ENCODE measurements around the gene SOCS2. TPM values are rescaled to one million over a fixed set of nuclear protein-coding genes. Genes with fewer than 3 reads are reported as not detected.
A peak's percentile ranks its signal among the peaks of the same experiment; 100 is the strongest.
"Not testable (repeated sequence)": the region's sequence is repeated elsewhere in the genome, so short reads cannot be mapped to it uniquely, and the experiment has no call there.

Gene SOCS2, protein sequence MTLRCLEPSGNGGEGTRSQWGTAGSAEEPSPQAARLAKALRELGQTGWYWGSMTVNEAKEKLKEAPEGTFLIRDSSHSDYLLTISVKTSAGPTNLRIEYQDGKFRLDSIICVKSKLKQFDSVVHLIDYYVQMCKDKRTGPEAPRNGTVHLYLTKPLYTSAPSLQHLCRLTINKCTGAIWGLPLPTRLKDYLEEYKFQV
- 65.2 TPM for total RNA-seq

GRCh38 chr12:93571925-93572711 is at the start of gene SOCS2:
SOCS2 (plus strand) TSS chr12:93572675; CDS start chr12:93572898, 223 bp downstream.
- FAIRE-seq (no peak), DNase-seq (ENCODE audit: low spot score in 2 of 2) (peak; percentile 30 to 40)

GRCh38 chr12:93524386-93525133 is 47.9 kb upstream of the SOCS2 start:
- FAIRE-seq, result no peak

DNA sequence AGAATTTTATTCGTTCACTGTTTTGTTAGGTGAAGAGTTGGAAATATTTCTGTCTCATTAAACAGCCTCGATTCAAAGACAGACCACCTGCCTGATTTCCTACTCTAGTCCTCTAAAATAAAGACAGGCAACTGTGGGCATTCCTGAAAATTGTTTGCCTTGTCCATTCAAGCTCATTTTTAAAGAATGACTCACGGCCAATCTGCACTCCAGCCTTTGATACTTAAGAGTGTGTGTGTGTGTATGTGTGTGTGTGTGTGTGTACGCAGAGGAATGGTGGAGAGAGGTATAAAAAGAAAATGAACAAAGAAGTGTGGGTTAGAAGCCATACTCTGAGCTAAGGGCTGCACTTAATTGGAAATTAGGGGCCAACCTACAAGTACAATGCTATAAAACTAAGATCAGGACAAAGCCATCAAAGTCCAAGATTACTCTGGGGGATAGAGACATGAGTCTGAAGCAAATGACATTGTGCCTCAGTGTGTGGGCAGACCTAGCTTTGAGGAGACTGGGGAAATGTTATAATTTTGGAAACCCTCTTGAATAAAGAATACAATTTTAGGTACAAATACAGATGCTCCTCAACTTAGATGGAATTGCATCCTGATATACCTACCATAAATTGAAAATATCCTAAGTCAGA is 45.6 kb upstream of the SOCS2 start:
- FAIRE-seq (no peak), DNase-seq (ENCODE audit: low spot score in 2 of 2) (no peak)

More at GRCh38 chr12:93524386-93525133, 47.9 kb upstream of the SOCS2 start:
- DNase-seq (ENCODE audit: low spot score in 2 of 2), result no peak

DNA sequence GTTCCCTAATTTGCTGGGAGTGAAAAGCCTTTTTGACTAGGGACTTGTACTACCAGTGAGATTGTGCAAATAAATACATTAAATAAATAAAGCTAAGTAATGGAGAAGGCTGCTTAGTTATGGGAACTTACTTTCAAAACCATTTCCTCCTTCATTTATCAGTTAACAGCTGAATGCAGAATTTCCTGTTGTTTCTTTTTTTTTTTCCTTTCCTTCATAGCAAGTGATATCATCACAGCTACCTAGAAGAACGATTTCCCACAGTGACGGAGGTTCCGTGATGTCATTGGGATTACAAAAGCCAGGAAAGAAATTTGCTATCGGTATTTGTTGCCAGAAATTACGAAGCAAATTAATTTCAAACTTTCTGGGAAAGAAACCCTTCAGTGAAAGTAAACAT is 42.1 kb upstream of the SOCS2 start:
- FAIRE-seq (no peak), DNase-seq (ENCODE audit: low spot score in 2 of 2) (no peak)

DNA sequence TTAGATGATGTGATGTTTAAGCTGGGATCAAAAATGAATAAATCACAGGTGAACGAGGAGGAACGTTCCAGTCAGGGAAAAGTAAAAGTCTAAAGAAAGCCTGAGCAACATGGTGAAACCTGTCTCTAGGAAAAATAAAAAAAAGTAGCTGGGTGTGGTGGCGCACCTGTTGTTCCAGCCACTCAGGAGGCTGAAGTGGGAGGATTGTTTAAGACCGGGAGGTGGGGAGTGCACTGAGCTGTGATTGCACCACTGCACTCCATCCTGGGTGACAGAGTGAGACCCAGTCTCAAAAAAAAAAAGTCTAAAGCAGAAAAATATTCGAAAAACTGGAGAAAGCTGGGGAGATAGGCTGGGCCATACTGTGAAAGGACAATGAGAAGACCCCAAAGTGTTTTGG is 39.2 kb upstream of the SOCS2 start:
- DNase-seq (ENCODE audit: low spot score in 2 of 2), result no peak
- no peak for FAIRE-seq

GRCh38 chr12:93536111-93536765 is 36.2 kb upstream of the SOCS2 start:
- DNase-seq (ENCODE audit: low spot score in 2 of 2) (no peak), FAIRE-seq (no peak)

DNA sequence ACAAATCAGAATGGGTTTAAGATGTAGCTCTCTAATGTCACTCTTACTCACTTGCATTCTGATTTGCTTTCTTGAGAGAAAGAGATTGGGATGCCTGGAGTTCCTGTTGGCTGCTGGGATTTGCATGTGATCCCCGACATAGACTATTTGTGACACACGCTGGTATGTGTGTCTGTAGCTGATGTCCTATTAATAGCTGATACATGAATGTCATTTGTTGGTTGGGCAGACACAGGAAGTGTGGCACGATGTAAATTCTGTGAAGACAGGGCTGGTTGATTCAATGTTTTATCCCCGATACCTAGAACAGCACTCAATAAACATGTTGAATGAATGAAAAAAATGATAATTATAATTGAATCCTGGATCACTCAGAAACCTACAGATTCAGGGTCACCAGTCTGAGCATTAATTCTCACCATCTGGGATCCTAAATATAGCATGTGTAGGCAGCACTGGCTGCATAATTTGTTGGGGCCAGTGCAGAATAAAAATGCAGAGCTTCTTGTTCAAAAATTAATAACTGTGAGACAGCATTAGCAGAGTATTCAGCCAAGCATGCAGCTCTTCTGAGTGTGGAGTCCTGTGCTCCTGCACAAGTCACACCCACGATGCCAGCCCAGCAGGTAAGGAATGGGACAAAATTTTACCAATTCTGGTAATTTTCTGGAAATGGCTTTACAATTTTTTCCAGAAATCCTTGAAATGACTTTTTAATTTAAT is 35.5 kb upstream of the SOCS2 start:
- DNase-seq (ENCODE audit: low spot score in 2 of 2), result no peak

DNA sequence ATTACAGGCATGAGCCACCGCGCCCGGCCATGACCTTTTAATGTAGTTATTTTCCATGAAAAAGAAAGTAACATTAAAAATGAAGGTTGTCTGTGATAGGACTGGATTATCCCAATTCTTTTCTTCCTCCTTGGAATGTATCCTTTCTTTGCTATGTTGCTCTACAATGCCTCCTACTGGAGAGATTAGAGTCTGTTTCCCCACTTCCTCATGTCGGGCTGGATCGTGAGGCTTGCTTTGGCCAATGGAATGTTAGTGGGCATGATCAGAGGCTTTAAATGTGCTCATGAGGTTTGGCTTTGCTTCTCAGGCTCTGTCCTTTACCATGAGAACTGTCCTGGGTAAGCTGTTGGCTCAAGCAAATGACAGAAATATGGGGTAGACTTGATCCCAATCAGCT is 34.7 kb upstream of the SOCS2 start:
- FAIRE-seq, result no peak

More for the DNA sequence above, 35.5 kb upstream of the SOCS2 start:
- FAIRE-seq, result no peak

DNA sequence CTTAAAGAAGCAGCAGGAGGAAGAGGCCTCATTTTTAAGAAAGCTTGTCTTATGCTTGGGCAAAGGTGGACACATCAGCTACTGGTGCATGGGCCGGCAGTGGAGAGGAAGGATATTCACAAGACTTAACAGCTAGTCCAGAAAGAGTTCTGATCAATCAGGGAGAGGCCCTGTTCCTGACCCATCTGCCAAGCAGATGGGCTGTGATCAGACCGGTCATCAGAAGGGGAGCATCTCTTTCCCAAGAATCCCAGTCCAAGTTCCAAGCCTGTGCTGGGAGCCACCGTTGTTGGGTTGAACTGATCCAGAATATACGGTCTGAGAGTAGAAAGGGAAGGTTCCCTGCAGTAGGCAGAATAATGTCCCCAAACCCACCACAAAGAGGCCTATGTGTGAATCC is 32.7 kb upstream of the SOCS2 start:
- FAIRE-seq (no peak), DNase-seq (ENCODE audit: low spot score in 2 of 2) (no peak)

More for the DNA sequence above, 34.7 kb upstream of the SOCS2 start:
- no peak for DNase-seq (ENCODE audit: low spot score in 2 of 2)

- DNase-seq (ENCODE audit: low spot score in 2 of 2), result no peak
- no peak for FAIRE-seq
Observed at GRCh38 chr12:93540466-93540865, 32.0 kb upstream of the SOCS2 start.

DNA sequence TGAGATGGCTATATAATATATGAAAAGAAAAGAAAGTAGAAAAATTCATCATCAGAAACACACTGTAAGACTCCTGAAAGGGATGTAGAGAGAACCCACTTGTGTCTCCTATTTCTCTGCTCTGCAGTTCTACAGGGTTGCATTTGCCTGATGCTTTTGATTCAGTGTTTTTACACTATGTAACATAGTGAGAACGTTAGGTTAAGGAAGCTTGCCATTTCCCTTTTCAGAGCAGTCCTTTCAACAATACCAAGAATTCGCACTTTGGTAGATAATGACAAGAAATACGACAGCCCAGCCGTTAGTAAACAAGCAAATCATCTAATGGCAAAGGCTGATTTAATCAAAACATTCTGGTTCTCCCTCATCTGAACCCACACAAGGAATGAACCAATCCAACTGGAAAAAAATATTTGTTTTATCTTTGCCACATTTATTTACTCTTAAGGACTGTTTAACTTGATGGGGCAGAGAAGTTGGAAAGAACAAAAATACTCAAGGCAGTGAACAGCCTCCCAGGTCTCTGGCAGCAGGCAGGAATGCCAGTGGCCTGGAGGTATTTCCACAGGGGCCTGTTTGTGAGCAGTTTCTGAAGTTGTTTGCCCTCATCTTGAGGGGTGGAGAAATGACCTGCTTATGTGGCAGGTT is 30.8 kb upstream of the SOCS2 start:
- FAIRE-seq (no peak), DNase-seq (ENCODE audit: low spot score in 2 of 2) (no peak)

DNA sequence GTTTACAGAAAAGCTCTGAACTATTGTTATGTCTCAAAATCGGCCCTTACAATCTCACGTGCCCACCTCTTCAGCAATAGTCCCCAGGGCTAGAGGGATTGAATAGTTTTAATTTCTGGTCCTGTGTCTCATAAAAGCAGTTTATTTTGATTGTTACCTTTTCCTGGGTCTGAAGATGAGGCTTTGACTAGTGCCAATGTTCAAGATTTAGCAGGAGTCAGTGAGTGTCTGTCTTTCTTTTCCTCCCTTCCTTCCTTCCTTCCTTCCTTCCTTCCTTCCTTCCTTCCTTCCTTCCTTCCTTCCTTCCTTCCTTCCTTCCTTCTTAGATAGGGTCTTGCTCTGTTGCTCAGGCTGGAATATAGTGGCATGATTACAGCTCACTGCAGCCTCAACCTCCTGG is 24.7 kb upstream of the SOCS2 start:
- no peak for FAIRE-seq

DNA sequence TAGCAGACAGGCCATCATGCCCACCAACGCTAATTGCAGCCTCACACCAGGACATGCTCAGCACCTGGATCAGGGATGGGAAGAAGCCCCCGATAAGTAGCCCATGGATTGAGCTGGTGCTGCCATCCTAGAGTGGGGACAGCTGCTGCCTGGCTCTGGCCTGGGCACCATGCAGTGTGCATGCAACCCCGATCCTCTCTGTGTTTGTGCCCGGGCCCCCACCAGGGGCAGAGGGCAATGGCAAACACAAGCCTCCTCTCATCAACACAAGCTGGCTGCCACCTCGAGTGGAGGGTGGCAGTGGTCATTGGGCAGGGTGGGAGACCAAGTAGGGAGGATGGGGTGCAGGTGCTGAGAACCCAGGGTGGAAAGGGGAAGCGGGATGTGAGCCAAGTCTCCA is 23.3 kb upstream of the SOCS2 start:
- FAIRE-seq (no peak), DNase-seq (ENCODE audit: low spot score in 2 of 2) (no peak)

More for the DNA sequence above, 24.7 kb upstream of the SOCS2 start:
- DNase-seq (ENCODE audit: low spot score in 2 of 2), result no peak

GRCh38 chr12:93550748-93551611 is 21.5 kb upstream of the SOCS2 start:
- no peak for FAIRE-seq

DNA sequence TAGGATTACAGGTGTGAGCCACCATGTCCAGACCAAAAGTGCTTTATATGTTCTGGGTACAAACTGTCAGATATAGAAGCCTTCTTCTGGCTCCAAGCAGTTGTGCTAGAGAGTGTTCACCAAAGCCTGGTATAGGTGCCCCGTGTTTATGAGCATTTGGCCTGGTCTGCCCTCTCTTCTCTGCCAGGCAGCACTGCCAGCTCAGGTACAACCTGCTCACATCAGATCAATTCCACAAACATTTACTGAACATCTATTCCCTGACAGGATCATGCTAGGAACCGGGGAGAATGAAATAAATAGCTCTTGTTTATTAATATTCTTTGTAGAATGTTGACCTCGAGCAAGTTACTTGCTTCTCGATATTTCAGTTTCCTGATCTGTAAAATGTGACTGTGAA is 20.0 kb upstream of the SOCS2 start:
- no peak for DNase-seq (ENCODE audit: low spot score in 2 of 2)
- no peak for FAIRE-seq

More at GRCh38 chr12:93550748-93551611, 21.5 kb upstream of the SOCS2 start:
- no peak for DNase-seq (ENCODE audit: low spot score in 2 of 2)

DNA sequence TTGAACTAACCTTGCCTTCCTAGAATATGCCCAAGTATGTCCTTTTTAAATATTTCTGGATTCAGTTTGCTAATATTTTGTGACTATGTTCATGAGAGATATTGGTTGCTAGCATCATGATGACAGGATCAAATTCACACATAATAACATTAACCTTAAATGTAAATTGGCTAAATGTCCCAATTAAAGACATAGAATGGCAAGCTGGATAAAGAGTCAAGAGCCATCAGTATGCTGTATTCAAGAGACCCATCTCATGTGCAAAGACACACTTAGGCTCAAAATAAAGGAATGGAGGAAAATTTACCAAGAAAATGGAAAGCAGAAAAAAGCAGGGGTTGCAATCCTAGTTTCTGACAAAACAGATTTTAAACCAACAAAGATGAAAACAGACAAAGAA is 14.6 kb upstream of the SOCS2 start:
- FAIRE-seq, result not testable (repeated sequence)

GRCh38 chr12:93558685-93559084 is 13.8 kb upstream of the SOCS2 start:
- DNase-seq (ENCODE audit: low spot score in 2 of 2); FAIRE-seq: not testable (repeated sequence)

More for the DNA sequence above, 14.6 kb upstream of the SOCS2 start:
- not testable (repeated sequence) for DNase-seq (ENCODE audit: low spot score in 2 of 2)
